Stimulated activated CD8-positive, alpha-beta memory T cell treated with anti-CD3 and anti-CD28 coated beads, Interleukin-7, amount 100 ng/mL, for 1 hour (primary cell): Measurements from ENCODE around the gene IFIT2.
"Not testable (repeated sequence)": the region's sequence is repeated elsewhere in the genome, so short reads cannot be mapped to it uniquely, and the experiment has no call there.

Experiments
- DNase-seq, 2 donors: peaks; one replicate each; pipeline ENCODE4 v3.0.0-alpha.2; 2020; ENCODE audit warnings: low read depth in 2 of 2

Gene IFIT2

DNA sequence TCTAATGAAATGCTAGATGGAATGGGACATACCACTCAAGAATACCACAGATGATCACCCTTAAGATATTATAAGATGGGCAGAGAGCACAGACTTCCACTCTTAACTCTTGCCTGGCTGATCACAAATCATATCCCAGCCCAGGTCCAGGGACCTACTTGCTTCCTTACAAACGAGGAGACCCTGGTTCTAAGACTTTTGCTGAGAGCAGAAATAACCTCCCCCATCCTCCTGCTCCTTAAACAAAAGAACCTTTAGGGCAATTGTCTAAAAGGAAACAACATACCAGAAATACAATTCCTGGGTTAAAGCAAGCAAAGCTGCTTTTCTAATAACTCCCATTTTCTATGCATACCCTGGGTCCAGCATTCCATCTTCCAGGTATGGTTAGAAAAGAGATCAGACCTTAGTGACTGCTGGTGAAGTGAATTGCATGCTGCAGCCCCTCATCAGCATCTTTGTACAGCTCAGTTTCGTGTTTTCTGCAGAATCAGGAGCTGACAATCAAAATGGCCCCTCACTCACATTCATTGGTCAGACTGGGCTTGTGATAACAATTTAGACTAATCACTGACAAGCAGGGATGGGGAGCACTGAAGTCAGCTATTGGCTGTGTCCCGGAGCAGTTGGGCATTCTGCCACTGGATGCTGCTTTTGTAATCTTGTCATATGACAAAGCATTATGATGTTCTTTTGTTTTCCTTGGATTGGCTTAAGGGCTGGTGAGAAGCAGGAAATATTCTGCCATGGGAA, 40.5 kb downstream of the IFIT2 start:
- DNase-seq = no peak

DNA sequence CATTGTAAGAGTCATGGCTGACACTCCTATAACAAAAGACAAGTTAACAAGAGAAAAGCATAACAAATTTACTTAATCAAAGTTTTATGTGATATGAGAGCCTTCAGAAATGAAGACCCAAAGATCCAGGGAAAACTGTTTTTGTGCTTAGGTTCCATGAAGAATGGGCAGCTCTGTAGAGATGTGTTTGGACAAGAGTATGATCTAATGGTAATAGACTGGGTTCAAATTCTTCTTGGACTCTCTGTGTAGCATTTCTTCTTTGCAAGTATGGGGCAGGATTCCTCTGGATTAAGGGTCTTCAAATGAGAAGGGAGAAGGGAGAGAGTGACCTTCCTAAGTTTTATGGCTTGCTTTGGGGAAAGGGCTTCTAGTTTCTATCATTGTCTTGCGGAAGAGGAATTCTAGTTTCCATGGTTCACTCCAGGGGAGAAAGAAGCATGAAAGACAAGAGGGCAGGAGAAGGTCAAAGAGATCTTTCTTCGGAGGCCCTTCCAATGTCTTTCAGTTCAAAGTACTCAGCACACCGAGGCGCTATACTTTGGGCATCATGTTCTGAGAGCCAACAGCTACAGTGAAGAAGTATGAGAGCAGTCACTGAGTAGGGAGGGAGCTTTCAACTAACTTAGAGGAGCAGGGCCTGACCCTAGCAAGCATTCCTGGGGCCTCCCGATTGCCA, 41.4 kb downstream of the IFIT2 start:
- no peak for DNase-seq

DNA sequence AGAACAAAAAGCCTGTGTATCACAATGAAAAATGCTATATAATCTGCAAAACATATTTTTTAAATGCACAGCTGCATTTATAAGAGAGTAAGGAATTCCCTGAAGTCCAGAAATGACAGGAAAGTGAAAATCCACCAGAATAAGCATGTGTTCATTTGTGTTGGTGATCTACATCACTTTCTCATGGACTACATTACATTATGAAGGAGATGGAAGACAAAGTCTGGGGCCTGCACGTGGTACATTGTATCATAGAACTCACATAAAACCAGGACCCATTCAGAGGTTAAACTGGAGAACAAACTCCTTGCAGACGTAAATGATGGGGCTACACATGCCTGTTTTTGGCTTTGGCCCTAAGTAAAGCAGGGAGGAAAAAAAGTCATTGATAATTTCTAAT, 42.3 kb downstream of the IFIT2 start:
- no peak for DNase-seq

DNA sequence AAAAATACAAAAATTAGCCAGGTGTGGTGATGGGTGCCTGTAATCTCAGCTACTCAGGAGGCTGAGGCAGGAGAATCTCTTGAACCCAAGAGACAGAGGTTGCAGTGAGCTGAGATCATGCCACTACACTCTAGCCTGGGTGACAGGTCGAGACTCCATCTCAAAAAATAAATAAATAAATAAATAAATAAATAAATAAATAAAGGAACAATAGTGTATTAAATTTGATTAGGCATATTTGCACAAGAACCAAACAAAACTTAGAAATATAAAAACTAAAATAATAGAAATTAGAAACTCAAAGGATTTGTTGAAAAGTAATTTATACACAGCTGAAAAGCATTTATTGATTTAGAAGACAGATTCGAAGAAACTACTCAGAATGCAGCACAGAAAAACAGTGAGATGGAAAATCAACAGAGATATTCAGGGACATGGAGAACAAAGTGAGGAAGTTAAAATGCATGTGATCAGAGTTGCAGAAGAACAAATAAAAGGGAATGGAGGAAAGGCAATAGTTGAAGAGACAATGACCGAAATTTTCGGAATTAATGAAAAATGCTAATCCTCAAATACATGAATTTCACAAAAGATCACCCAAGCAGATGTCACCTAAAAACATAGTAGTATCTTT, 43.6 kb downstream of the IFIT2 start:
- DNase-seq = no peak

DNA sequence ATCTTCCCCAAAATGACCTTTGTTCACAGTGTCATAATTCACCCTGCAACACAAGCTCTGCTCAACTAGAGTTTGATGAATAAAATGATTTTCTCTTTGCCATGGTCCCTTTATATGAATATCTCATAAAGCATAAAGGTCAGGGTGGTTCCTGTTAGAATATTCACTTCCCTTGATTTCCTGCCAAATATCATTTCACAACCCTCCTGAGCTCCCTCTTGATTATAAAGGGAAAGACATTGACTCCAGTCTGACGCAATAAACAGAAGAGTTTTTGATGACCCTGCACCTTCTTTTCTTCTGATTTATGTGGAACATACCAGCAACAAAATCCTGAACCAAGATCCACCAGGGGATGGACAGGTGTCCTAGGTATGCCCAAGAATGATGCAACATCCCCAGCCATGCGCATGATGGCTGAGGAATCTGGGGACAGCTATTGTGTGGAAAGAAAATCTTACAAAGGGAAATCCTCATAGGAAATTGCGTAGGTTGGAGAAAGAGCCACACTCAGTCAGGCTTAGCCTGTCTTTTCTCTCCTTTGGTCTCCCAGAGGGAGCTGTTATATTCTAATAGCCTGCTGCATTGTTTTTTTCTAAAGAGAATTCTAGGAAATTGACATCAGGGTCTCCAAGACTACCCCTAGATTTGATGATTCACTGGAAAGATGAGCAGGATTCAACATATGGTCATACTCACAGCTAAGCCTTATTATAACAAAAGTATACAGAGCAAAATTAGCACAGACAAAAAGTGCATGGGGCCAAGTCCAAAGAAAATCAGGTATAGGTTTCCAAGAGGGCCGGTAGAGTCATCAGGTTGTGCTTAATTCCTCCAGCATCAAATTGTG, 44.8 kb downstream of the IFIT2 start:
- DNase-seq = no peak

DNA sequence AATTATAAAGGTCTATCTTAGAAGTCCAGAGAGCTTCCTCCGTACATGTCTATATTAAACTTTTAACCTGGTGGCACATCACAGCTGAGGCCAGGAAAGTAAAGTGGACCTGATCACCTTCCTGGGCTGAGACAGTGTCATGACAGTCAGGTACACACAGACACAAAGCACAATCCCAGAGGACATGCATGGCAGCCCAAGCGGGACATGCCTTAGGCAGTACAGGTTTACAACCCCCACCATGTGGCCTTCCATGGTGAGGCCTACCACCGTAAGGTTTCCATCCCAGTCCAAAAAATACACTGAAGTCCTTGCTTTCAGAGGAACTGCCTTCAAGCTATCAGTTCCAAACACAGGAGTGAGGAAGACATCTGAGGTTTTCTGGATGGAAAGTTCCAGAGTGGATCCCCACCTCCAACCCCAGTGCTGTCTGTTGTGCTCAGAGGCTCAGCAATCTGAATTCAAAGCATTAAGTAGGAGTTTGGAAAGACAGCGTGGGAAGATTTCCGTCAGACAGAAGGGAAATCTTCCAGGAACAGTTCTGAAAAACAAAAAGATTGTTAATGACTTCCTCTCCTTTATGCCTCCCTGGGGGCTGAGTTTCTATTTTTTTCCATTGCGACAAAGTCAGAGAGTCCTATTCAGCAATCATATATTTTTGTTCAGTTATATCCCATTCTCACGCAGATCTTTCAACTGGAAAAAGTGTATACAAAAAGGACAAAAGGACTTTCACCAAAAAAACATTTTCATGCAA, 46.0 kb downstream of the IFIT2 start:
- DNase-seq = no peak

DNA sequence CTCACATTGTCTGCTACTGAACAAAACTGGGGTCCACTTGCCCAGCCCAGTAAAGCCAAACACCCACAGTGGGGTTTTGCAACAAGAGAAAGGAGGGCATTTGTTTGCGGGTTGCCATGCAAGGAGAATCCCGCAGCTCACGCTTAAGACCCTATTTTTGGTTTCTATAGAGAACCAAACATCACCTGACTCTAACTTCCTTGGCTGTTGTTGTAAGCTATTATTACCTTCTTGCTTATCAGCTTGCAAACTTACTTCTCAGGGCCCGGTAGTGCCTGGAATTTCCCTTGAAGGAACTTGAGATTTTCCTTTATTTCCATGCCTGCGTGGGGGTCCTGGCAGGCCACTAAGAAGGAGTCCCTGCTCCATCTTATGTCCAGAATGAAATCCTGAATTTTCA, 46.6 kb downstream of the IFIT2 start:
- no peak for DNase-seq

DNA sequence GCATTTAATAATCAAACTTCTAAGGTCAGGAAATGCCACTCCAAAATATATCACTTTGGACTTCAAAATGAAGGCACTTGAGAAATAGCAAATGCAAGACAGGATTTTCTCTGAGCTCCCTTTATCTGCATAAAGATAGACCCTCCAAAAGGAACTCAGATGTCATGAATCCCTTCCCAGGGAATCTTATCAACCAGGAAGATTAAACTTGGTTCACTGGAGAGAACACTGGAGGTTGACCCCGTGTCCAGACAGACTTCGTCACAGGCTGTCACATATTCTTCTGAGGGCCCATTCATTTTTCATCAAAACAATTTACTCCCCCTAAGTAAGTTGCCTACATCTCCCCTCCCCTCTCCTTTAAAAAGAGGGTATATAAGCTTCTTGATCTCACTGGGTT, 47.1 kb downstream of the IFIT2 start:
- no peak for DNase-seq

DNA sequence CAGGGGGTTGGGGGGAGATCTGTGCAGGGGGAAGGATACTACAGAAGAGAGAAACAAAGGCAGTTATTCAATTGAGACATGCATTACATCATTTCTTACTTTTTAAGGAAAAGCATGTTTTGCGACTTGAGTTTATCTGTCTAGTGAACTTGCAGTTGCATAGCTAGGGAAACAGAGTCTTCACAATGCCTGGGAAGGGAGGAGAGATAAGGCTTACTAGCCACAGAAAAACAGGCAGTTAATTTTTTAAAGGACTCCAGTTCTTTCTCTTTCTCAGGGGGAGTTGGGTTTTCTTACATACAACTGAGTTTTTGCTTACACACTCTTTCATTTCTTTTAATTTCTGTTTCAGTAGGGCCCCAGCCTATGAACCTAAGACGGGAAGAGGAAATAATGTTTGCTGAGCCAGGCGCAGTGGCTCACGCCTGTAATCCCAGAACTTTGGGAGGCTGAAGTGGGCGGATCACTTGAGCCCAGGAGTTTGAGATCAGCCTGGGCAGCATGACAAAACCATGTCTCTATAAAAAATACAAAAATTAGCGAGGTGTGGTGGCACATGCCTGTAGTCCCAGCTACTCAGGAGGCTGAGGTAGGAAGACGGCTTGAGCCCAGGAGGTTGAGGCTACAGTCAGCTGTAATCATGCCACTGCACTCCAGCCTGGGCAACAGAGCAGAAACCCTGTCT, 48.9 kb downstream of the IFIT2 start:
- not testable (repeated sequence) for DNase-seq

DNA sequence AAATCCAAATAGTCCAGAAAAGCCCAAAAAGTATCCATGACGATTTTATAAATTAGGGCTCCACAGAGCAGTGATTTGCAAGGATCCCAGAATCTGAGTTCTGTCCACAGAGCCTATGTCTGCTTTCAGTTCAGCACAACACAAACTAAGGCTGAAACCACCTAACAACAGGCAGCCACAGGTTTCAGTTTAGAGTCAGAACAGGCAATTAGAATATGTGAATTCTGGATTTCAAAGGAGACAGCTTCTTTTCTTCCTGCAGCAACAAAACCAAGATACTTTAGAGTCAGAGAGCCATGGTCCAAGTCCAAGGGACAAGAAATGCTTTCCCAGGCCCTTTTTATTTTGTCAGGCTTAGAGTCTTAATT, 49.5 kb downstream of the IFIT2 start:
- DNase-seq = no peak

DNA sequence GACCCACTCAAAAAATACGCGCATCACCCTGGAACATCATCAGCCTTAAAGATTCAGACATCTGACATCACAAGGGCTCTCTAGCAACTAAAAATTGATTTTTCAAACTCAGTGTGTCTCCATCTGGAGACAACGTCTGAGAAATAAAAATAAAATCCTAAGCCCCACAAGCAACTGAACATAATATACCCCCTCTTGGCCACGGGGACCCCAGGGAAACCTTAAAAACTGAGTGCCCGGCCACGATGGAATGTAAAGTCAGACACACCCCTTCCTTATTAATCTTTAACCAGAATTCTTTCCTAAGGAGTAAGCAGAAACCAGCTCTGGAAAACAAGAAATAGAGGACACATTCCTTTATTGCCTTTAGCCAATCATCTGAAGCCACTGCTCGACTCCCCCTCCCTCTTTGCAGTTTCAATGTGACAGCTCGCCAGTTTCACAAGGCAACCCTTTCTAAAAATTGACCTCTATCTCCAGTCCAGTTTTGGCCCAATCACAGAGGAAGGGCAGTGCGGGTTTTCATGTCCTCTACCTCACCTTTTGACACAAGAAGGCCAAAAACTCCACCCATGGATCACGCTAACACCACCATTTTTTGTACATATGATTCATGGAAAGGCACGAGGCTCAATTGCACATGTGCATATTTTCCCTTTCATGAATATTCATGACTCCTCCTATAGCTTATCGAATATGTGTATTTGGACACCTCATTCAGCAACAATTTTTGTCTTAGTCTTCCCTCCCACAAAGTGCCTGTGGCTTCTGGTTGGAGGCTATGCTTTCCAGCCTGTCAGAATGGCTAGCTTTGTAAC, 50.1 kb downstream of the IFIT2 start:
- DNase-seq = no peak

DNA sequence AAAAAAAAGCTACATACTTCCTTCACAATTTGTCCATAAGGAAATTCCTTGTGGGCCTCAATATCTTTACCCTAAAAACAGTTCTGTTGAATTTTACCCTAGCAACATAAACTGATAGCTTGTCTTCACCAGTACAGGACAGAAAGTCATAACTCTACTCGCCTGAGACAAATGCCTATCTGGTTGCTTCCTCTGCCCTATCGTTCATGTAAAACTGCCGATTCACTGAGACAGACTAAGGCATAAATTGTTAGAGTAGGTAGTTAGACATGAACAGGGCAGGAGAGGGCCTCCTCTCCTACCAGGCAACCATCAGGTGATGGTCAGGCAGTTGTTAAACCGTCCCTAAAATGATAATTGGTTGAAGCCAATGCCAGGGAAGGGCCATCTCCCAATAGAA, 51.0 kb downstream of the IFIT2 start:
- DNase-seq = no peak

DNA sequence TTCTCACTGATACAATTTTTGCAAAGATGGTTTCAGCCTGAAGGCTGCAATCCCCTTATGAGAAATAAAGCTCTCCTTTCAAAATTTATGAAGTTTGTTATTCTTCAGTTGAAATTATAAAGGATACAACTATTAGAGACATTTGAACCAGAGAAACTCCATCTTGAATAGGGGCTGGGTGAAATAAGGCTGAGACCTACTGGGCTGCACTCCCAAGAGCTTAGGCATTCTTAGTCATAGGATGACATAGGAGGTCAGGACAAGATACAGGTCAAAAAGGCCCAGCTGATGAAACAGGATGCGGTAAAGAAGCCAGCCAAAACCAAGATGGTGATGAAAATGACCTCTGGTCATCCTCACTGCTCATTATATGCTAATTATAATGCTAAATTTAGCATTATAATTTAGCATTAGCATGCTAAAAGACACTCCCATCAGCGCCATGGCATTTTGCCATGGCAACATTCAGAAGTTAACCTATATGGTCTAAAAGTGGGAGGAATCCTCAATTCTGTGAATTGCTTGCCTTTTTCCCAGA, 53.6 kb downstream of the IFIT2 start:
- DNase-seq = no peak

DNA sequence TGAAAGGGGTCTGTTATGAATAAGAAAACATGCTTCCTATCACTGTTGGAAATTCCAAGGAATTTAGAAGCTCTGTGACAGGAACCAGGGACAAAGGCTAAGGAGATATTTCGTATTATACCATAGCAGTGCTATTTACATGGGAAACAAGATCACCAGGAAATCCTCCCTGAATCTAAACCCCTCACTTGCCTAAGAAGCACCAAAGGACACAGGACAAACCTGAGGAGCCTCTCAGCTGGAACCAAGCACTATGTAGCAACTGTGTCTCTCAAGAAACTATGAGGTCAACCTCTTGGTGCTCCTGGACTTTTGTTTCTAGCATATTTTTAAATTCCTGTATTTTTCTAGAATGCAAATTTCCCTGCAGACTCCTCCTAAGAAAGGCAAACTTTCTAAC, 55.2 kb downstream of the IFIT2 start:
- DNase-seq = no peak

DNA sequence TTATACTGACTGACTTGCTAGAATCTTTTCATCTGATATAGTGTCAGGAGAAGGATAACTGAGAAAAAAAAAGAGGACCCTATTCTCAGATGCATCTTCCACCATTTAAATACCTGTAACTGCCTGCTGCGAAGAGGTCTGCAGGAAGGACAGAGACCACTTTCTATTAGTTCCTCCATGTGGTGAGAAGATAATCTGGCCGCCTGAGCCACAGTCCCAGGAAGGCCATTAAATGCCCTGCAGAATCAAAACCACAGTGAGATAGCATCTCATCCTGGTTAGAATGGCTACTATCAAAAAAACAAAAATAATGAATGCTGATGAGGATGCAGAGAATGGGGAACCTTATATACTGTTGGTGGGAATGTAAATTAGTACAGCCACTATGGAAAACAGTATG, 56.1 kb downstream of the IFIT2 start:
- no peak for DNase-seq
